Body of pancreas (tissue), 4 donors: Measurements from ENCODE around the gene TLDC2.

ENCODE experiments used
- POLR2A ChIP-seq, 3 donors: fragments of 450-650 bp; IDR thresholded peaks; one replicate each; pipeline ENCODE4 v1.6.1; 2016; ENCODE audit warnings: antibody characterized with exemption in 3 of 3, mild to moderate bottlenecking in 2 of 3
- TF ChIP-seq, protein P1 (sequence below), 7 experiments: fragments of 450-650 bp in 4 of 7; fragments of 200-600 bp in 3 of 7; sonication (generic) in 3 of 7; IDR thresholded peaks; one replicate each; pipeline ENCODE4 v1.5.1; 2016 to 2019; ENCODE audit warnings: antibody characterized with exemption in 7 of 7

DNA sequence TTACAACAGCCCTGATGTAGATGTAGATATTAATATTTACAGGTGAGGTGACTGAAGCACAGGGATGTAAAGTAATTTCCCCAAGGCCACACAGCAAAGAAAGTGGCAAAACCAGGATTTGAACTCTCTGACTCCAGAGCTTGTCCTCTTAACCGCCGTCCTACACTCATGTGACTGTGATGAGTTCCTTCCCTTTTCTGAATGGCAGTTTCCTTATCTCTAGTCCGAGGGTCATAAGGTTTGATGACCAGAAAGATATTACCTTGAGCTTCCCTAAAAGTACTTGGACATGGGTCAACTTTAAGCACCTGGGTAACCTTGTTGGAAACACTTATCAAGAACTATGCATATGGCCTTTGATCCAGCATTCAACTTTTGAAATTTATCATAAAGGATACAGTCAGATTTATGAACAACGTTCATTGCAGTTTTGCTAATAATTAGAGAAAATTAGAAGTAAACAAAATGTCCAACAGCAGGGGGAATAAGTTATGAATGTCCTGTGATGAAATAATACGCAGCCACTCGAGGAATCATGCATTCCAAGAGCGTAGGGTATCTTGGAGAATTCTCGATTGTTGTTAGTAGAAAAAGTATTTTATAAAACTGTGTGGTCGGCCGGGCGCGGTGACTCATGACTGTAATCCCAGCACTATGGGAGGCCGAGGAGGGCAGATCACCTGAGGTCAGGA lies 2.3 kb upstream of the TLDC2 start:
- TF ChIP-seq POLR2A (IDR thresholded peaks at IDR 0.05) = no peak
- TF ChIP-seq, protein P1, sequence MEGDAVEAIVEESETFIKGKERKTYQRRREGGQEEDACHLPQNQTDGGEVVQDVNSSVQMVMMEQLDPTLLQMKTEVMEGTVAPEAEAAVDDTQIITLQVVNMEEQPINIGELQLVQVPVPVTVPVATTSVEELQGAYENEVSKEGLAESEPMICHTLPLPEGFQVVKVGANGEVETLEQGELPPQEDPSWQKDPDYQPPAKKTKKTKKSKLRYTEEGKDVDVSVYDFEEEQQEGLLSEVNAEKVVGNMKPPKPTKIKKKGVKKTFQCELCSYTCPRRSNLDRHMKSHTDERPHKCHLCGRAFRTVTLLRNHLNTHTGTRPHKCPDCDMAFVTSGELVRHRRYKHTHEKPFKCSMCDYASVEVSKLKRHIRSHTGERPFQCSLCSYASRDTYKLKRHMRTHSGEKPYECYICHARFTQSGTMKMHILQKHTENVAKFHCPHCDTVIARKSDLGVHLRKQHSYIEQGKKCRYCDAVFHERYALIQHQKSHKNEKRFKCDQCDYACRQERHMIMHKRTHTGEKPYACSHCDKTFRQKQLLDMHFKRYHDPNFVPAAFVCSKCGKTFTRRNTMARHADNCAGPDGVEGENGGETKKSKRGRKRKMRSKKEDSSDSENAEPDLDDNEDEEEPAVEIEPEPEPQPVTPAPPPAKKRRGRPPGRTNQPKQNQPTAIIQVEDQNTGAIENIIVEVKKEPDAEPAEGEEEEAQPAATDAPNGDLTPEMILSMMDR (IDR thresholded peaks at IDR 0.05) = no peak
